ENCODE results near the gene FILIP1.

Gene FILIP1

DNA sequence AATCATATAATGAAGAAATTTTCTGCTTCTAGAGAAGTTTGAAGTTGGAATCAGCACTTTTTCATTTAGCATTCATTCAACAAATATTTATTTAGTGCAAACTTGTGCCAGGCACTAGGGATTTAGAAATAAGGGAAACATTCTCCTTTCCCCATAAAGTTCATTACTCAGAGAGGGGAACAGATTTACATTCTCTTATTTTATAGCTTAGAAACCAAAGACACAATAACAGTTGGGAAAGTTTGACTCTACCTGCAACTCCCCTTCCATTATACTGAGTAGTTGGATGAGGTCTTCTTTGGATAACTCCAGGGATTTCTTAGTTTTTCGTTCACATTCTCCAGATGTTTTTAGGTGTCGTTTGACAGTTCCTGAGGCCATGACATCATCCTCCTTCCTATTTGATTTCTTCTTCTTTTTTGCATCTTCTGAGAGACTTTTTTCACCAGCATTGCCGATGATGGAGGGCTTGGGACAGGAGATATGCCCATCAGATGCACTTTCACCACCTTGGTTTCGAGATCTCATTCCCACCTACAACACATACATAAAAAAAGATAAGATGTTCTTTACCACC is 79.1 kb downstream of the FILIP1 start:
- TF ChIP-seq FOXM1 (IDR thresholded peaks at IDR 0.05; ENCODE audit: borderline replicate concordance, low read depth) (no peak), YY1 (IDR thresholded peaks at IDR 0.05; ENCODE audit: low read depth) (no peak), NFIC (IDR thresholded peaks at IDR 0.05) (no peak)

GRCh38 chr6:75412969-75413662 is 80.5 kb downstream of the FILIP1 start:
- TF ChIP-seq FOXM1 (IDR thresholded peaks at IDR 0.05; ENCODE audit: borderline replicate concordance, low read depth) (no peak), NFIC (IDR thresholded peaks at IDR 0.05) (no peak), YY1 (IDR thresholded peaks at IDR 0.05; ENCODE audit: low read depth) (no peak), TEAD4 (IDR thresholded peaks at IDR 0.05) (no peak), EP300 (IDR thresholded peaks at IDR 0.05; ENCODE audit: borderline replicate concordance) (no peak), TCF12 (IDR thresholded peaks at IDR 0.05; ENCODE audit: low read depth) (no peak), EGR1 (IDR thresholded peaks at IDR 0.05) (no peak), TAF1 (IDR thresholded peaks at IDR 0.05; ENCODE audit: low read depth) (no peak), CREB1 (IDR thresholded peaks at IDR 0.05; ENCODE audit: low read depth) (no peak), ZBTB7A (IDR thresholded peaks at IDR 0.05; ENCODE audit: low read depth) (no peak), CEBPB (IDR thresholded peaks at IDR 0.05) (no peak), RAD21 (IDR thresholded peaks at IDR 0.05; ENCODE audit: low read depth) (no peak), REST (IDR thresholded peaks at IDR 0.05; ENCODE audit: low read depth) (no peak), USF1 (IDR thresholded peaks at IDR 0.05) (no peak)
- TF ChIP-seq, protein P1, sequence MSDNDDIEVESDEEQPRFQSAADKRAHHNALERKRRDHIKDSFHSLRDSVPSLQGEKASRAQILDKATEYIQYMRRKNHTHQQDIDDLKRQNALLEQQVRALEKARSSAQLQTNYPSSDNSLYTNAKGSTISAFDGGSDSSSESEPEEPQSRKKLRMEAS (IDR thresholded peaks at IDR 0.05): no peak

GRCh38 chr6:75409928-75410327 is 83.7 kb downstream of the FILIP1 start:
- TF ChIP-seq CEBPB (IDR thresholded peaks at IDR 0.05) (no peak), TAF1 (IDR thresholded peaks at IDR 0.05; ENCODE audit: low read depth) (no peak), TEAD4 (IDR thresholded peaks at IDR 0.05) (no peak), USF1 (IDR thresholded peaks at IDR 0.05) (no peak), FOXM1 (IDR thresholded peaks at IDR 0.05; ENCODE audit: borderline replicate concordance, low read depth) (no peak), NFIC (IDR thresholded peaks at IDR 0.05) (no peak), ZBTB7A (IDR thresholded peaks at IDR 0.05; ENCODE audit: low read depth) (no peak), RAD21 (IDR thresholded peaks at IDR 0.05; ENCODE audit: low read depth) (no peak), REST (IDR thresholded peaks at IDR 0.05; ENCODE audit: low read depth) (no peak), CREB1 (IDR thresholded peaks at IDR 0.05; ENCODE audit: low read depth) (no peak), TCF12 (IDR thresholded peaks at IDR 0.05; ENCODE audit: low read depth) (no peak)
- TF ChIP-seq, protein P1 (IDR thresholded peaks at IDR 0.05): no peak

DNA sequence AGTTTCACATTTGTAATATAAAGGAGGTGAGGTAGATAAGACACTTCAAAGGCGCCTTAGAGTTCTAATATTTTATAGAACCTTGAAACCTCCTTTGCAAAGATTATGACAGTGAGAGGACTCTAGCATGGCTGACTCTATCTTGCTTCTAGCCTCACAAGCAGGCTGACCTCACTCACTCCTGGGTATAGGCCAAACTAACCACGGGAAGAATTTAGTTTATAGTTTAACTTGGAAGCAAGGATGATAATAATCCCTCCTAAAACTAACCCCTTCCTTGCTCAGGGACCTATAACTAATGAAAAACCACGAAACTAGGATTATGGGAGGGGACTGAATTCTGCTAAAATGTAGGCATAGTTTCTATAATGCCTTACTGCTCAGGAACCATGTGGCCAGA is 84.3 kb downstream of the FILIP1 start:
- TF ChIP-seq NFIC (IDR thresholded peaks at IDR 0.05) (no peak), TEAD4 (IDR thresholded peaks at IDR 0.05) (no peak), ZBTB7A (IDR thresholded peaks at IDR 0.05; ENCODE audit: low read depth) (no peak), EP300 (IDR thresholded peaks at IDR 0.05; ENCODE audit: borderline replicate concordance) (no peak), REST (IDR thresholded peaks at IDR 0.05; ENCODE audit: low read depth) (no peak), CREB1 (IDR thresholded peaks at IDR 0.05; ENCODE audit: low read depth) (no peak), CEBPB (IDR thresholded peaks at IDR 0.05) (no peak), RAD21 (IDR thresholded peaks at IDR 0.05; ENCODE audit: low read depth) (no peak), TCF12 (IDR thresholded peaks at IDR 0.05; ENCODE audit: low read depth) (no peak), USF1 (IDR thresholded peaks at IDR 0.05) (no peak), FOXM1 (IDR thresholded peaks at IDR 0.05; ENCODE audit: borderline replicate concordance, low read depth) (no peak), EGR1 (IDR thresholded peaks at IDR 0.05) (no peak), YY1 (IDR thresholded peaks at IDR 0.05; ENCODE audit: low read depth) (no peak)
- TF ChIP-seq, protein P1 (IDR thresholded peaks at IDR 0.05): no peak
